ENCODE measurements around the gene TCEANC.

GRCh38 chrX:13652850-13653693 lies at the start of gene TCEANC:
- TF ChIP-seq POLR2A (IDR thresholded peaks at IDR 0.05; ENCODE audit: low read length), result peak; percentile 46
- TF ChIP-seq USF2 (IDR thresholded peaks at IDR 0.05), result peak; percentile 96
- no peak for TF ChIP-seq CHD2 (IDR thresholded peaks at IDR 0.05; ENCODE audit: low read length, partially characterized antibody)
- no peak for TF ChIP-seq SREBF2 (IDR thresholded peaks at IDR 0.05)
- TF ChIP-seq CTCF (IDR thresholded peaks at IDR 0.05), result no peak
- no peak for TF ChIP-seq HMGXB4 (CRISPR knock-in tag; IDR thresholded peaks at IDR 0.05; ENCODE audit: borderline replicate concordance)
- peak; percentile 68; the same call in 1 of the 2 replicates for TF ChIP-seq MAX (IDR thresholded peaks at IDR 0.05)
- TF ChIP-seq JUNB (IDR thresholded peaks at IDR 0.05), result no peak
- TF ChIP-seq REST (IDR thresholded peaks at IDR 0.05), result no peak
- no peak for TF ChIP-seq HDAC2 (IDR thresholded peaks at IDR 0.05)
- no peak for TF ChIP-seq MAFK (IDR thresholded peaks at IDR 0.05; ENCODE audit: partially characterized antibody)

All from A549 (cell line).